SIG-M5 treated with dmso at 0.1 percent for 504 hours (cell line): ENCODE results near the gene ATP1B1.

Source experiments
- DNase-seq: peaks from one replicate; lab custom pipeline; 2025; ENCODE audit not compliant: unreplicated experiment; lab: John Stamatoyannopoulos, UW

Gene ATP1B1

GRCh38 chr1:169094897-169095569, 11.5 kb upstream of the ATP1B1 start:
- no peak for DNase-seq

- DNase-seq: no peak
Measured at GRCh38 chr1:169098380-169098779, 8.1 kb upstream of the ATP1B1 start.

- DNase-seq: no peak
Measured at GRCh38 chr1:169099561-169099960, 6.9 kb upstream of the ATP1B1 start.

- no peak for DNase-seq
Measured at GRCh38 chr1:169100208-169100607, 6.3 kb upstream of the ATP1B1 start.

- DNase-seq: no peak
Measured at GRCh38 chr1:169100651-169101088, 5.8 kb upstream of the ATP1B1 start.

- no peak for DNase-seq
Measured at GRCh38 chr1:169102567-169102966, 3.9 kb upstream of the ATP1B1 start.

GRCh38 chr1:169103002-169103401, 3.5 kb upstream of the ATP1B1 start:
- DNase-seq: no peak

GRCh38 chr1:169103480-169103893, 3.0 kb upstream of the ATP1B1 start:
- no peak for DNase-seq

GRCh38 chr1:169105087-169105433, 1.4 kb upstream of the ATP1B1 start:
- DNase-seq: no peak

GRCh38 chr1:169105434-169106094, 926 bp upstream of the ATP1B1 start:
- DNase-seq: peak; percentile 24

- peak; percentile 27 for DNase-seq
Measured at GRCh38 chr1:169106921-169107602, 572 bp downstream of the ATP1B1 start.

GRCh38 chr1:169107603-169108208, 1.2 kb downstream of the ATP1B1 start:
- DNase-seq: no peak

- DNase-seq: no peak
Measured at GRCh38 chr1:169108223-169108622, 1.7 kb downstream of the ATP1B1 start.

- DNase-seq: no peak
Measured at GRCh38 chr1:169108863-169109560, 2.5 kb downstream of the ATP1B1 start.

- peak; percentile 72 for DNase-seq
Measured at GRCh38 chr1:169109561-169110134, 3.2 kb downstream of the ATP1B1 start.

GRCh38 chr1:169110236-169110635, 3.7 kb downstream of the ATP1B1 start:
- no peak for DNase-seq

GRCh38 chr1:169110689-169111447, 4.4 kb downstream of the ATP1B1 start:
- no peak for DNase-seq

GRCh38 chr1:169111472-169111871, 5.0 kb downstream of the ATP1B1 start:
- no peak for DNase-seq

GRCh38 chr1:169112241-169112640, 5.8 kb downstream of the ATP1B1 start:
- DNase-seq: peak; percentile 49

GRCh38 chr1:169113613-169114119, 7.2 kb downstream of the ATP1B1 start:
- DNase-seq: no peak
